ENCODE measurements around the gene FPR2.

Gene FPR2

GRCh38 chr19:51807925-51808324, 46.9 kb downstream of the FPR2 start:
- no peak for FAIRE-seq

DNA sequence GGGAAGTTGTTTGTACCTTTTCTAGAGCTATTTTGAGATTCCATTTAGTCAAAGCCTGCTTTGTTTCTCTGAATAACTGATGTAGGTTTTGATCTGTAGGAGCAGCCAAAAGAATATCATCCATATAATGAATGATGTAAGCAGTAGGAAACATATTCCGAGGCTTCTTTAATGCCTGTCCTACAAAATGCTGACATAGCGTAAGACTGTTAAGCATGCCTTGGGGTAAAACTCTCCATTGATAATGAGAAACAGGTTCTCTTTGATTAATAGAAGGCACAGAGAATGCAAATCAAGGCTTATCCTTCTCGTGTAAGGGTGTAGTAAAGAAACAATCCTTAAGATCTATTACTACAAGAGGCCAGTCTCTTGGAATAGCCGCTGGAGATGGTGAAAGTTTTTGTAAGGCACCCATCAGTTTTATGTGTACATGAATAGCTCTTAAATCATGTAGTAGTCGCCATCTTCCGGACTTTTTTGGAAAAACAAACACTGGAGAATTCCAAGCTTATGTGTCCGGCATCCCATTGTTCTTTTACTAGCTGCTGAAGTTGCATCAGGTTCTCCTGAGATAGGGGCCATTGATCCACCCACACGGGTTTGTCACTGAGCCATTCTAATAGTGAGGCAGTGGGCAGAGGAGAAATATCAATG, 47.5 kb downstream of the FPR2 start:
- no peak for FAIRE-seq

DNA sequence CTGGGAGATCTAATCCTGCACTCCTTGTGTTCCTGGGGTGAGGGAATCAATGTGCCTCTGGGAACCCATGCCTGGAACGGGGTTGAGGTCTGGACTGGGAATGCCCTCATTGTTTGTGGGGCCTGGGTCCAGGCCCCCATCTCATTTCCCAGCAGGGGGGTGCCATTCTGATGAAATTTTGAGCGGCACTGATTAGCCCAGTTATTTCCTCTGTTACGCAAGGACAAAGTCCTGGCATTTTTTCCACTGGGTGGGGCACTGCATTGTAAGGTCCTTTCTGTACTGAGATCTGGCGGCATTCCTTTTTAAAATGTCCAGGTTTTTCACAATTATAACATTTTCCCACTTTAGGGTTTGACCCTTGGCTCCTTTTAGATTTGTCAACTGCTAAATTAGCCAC, 48.8 kb downstream of the FPR2 start:
- FAIRE-seq: no peak

- no peak for FAIRE-seq
These were observed 49.2 kb downstream of the FPR2 start for GRCh38 chr19:51810223-51810622.

DNA sequence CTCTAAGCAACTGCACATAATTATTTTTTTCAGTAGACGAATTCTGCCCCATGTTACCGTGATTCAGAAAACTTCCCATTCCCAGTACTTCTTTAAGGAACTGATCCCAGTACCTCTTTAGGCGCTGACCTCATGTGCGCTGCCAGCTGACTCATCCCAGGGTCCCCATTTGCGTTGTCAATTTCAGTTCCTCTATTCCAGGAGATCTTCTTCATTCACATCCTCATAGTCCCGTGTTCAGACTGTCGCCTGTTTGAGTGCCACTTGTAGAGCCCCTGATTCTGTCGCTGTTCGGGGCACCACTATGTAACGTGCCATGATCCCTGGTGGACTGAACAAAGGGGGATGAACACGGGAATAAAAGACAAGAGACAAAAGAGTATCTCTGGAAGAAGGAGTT, 50.4 kb downstream of the FPR2 start:
- no peak for FAIRE-seq

GRCh38 chr19:51815043-51815442, 54.1 kb downstream of the FPR2 start:
- no peak for FAIRE-seq

DNA sequence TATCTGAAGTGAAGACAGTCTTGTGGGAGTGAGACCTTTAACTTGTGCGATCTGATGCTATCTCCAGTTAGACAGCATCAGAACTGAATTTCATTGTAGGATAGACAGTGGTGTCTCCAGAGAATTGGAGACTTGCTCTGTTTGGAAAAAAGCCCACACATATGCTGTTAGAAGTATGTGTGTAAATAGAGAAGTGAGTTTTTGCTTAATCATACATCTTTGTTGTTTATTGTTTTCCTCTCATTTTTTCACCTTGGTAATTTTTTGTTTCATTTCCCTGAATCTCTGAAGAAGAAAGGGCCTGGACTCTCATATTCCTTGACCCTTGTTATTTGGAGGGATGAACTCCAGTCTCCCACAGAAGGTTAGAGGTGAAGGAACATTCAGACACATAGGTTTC, 55.7 kb downstream of the FPR2 start:
- FAIRE-seq: no peak

DNA sequence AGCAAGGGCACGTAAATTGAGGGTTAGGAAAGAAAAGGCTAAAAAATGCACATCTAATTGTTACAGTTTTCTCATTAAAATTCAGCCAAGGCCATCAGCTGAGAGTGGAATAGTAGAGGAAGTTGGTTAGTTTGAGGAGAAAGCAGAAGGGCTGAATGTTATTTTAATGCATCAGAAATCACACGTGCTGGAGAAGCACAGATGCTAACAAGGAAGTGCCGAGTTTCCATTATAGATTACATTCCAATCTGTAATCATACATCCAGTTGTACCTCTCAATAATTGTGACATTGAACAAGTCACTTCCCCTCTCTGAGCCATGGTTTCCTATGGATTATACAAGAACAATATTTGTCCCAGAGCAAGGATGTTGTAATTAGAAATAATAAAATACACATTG, 59.0 kb downstream of the FPR2 start:
- FAIRE-seq: no peak

Measured in colon (tissue), 2 donors.